Suprapubic skin (tissue), 4 donors: ENCODE measurements around the gene SLC28A1.

ENCODE experiments used
- EP300 ChIP-seq: sonication (generic); formaldehyde crosslinking; IDR thresholded peaks from one replicate; pipeline ENCODE4 v1.6.1; 2017; ENCODE audit warnings: antibody characterized with exemption
- POLR2A ChIP-seq, 2 donors: fragments of 450-650 bp; IDR thresholded peaks; one replicate each; pipeline ENCODE4 v1.6.1; 2017; ENCODE audit warnings: antibody characterized with exemption in 2 of 2, mild to moderate bottlenecking in 2 of 2, moderate library complexity in 2 of 2
- POLR2AphosphoS5 ChIP-seq, 3 donors: sonication (generic); formaldehyde crosslinking; IDR thresholded peaks; one replicate each; pipeline ENCODE4 v1.6.1; 2017; ENCODE audit warnings: antibody characterized with exemption in 3 of 3
- TF ChIP-seq, protein P1 (sequence below), 2 donors: fragments of 200-600 bp in 1 of 2; fragments of 450-650 bp in 1 of 2; sonication (generic) in 1 of 2; IDR thresholded peaks; one replicate each; pipeline ENCODE4 v1.5.1; 2016 to 2019; ENCODE audit warnings: antibody characterized with exemption in 2 of 2, mild to moderate bottlenecking in 1 of 2, moderate library complexity in 1 of 2

- TF ChIP-seq, protein P1, sequence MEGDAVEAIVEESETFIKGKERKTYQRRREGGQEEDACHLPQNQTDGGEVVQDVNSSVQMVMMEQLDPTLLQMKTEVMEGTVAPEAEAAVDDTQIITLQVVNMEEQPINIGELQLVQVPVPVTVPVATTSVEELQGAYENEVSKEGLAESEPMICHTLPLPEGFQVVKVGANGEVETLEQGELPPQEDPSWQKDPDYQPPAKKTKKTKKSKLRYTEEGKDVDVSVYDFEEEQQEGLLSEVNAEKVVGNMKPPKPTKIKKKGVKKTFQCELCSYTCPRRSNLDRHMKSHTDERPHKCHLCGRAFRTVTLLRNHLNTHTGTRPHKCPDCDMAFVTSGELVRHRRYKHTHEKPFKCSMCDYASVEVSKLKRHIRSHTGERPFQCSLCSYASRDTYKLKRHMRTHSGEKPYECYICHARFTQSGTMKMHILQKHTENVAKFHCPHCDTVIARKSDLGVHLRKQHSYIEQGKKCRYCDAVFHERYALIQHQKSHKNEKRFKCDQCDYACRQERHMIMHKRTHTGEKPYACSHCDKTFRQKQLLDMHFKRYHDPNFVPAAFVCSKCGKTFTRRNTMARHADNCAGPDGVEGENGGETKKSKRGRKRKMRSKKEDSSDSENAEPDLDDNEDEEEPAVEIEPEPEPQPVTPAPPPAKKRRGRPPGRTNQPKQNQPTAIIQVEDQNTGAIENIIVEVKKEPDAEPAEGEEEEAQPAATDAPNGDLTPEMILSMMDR (IDR thresholded peaks at IDR 0.05) = no peak
- TF ChIP-seq POLR2A (IDR thresholded peaks at IDR 0.05) = no peak
- TF ChIP-seq POLR2AphosphoS5 (IDR thresholded peaks at IDR 0.05) = peak in 1 of 3 donors; percentile 29
- TF ChIP-seq EP300 = no peak
These were observed 27.6 kb downstream of the SLC28A1 start for GRCh38 chr15:84911879-84912660.
